Hematopoietic multipotent progenitor cell treated with erythropoietin and hydrocortisone succinate and interleukin-3 and kit ligand, for 6 days (in vitro differentiated cells): Measurements from ENCODE around the gene VAPA.
A peak's percentile ranks its signal among the peaks of the same experiment; 100 is the strongest.

Source experiments
- DNase-seq: peaks from one replicate; pipeline ENCODE4 v3.0.0-alpha.2; 2015

The VAPA gene

GRCh38 chr18:9944805-9945204 is 31.0 kb downstream of the VAPA start:
- DNase-seq = no peak

- DNase-seq = no peak
These were observed 33.0 kb downstream of the VAPA start for GRCh38 chr18:9946831-9947230.

GRCh38 chr18:9947248-9947647 is 33.4 kb downstream of the VAPA start:
- DNase-seq = no peak

GRCh38 chr18:9949315-9949714 is 35.5 kb downstream of the VAPA start:
- no peak for DNase-seq

- no peak for DNase-seq
These were observed 36.0 kb downstream of the VAPA start for GRCh38 chr18:9949861-9950260.

- DNase-seq = peak; percentile 92
These were observed 36.6 kb downstream of the VAPA start for GRCh38 chr18:9950289-9951016.

- peak; percentile 90 for DNase-seq
These were observed 37.4 kb downstream of the VAPA start for GRCh38 chr18:9951022-9951859.

- peak; percentile 72 for DNase-seq
These were observed 39.0 kb downstream of the VAPA start for GRCh38 chr18:9952633-9953416.

GRCh38 chr18:9958861-9959399 is 45.1 kb downstream of the VAPA start:
- no peak for DNase-seq

GRCh38 chr18:9959564-9959963 is 45.7 kb downstream of the VAPA start:
- DNase-seq = no peak

- peak; percentile 50 for DNase-seq
These were observed 46.6 kb downstream of the VAPA start for GRCh38 chr18:9960258-9960904.

- peak; percentile 38 for DNase-seq
These were observed 47.2 kb downstream of the VAPA start for GRCh38 chr18:9961041-9961440.

- no peak for DNase-seq
These were observed 52.2 kb downstream of the VAPA start for GRCh38 chr18:9965711-9966624.

- DNase-seq = no peak
These were observed 54.4 kb downstream of the VAPA start for GRCh38 chr18:9968081-9968848.

- no peak for DNase-seq
These were observed 55.4 kb downstream of the VAPA start for GRCh38 chr18:9969247-9969646.

GRCh38 chr18:9971313-9971920 is 57.6 kb downstream of the VAPA start:
- peak; percentile 91 for DNase-seq

GRCh38 chr18:9973470-9973869 is 59.7 kb downstream of the VAPA start:
- no peak for DNase-seq

GRCh38 chr18:9974279-9974915 is 60.6 kb downstream of the VAPA start:
- DNase-seq = no peak

- DNase-seq = no peak
These were observed 61.8 kb downstream of the VAPA start for GRCh38 chr18:9975658-9976057.

- no peak for DNase-seq
These were observed 68.9 kb downstream of the VAPA start for GRCh38 chr18:9982711-9983110.
